Activated CD8-positive, alpha-beta T cell treated with anti-CD3 and anti-CD28 coated beads for 36 hours (primary cell): ENCODE measurements around the gene ZSCAN25. TPM values are rescaled to one million over a fixed set of nuclear protein-coding genes. Genes with fewer than 3 reads are reported as not detected.
"Not testable (repeated sequence)": the region's sequence is repeated elsewhere in the genome, so short reads cannot be mapped to it uniquely, and the experiment has no call there.

Source experiments
- ATAC-seq: fragments of 200-7000 bp; cut with Tn5 transposase; one replicate; pipeline ENCODE4 v1.10.0; 2021; ENCODE audit warnings: mild to moderate bottlenecking, moderate library complexity
- CTCF ChIA-PET: fragments of 350-600 bp; sonication (Branson Sonifier 250); formaldehyde crosslinking; loops from one replicate; lab custom pipeline; 2021; ENCODE audit warnings: antibody characterized with exemption; lab: Charles Lee
- POLR2A ChIA-PET: fragments of 350-600 bp; sonication (Branson Sonifier 250); formaldehyde crosslinking; loops from one replicate; lab custom pipeline; 2021; ENCODE audit warnings: antibody characterized with exemption; lab: Charles Lee
- DNase-seq: peaks from one replicate; pipeline ENCODE4 v3.0.0-alpha.2; 2020
- H3K27ac Mint-ChIP-seq: one replicate; pipeline ENCODE4 v1.8.0; 2021; ENCODE audit warnings: mild to moderate bottlenecking, mixed read lengths
- H3K27me3 Mint-ChIP-seq: one replicate; pipeline ENCODE4 v1.8.0; 2021; ENCODE audit warnings: mixed read lengths
- H3K36me3 Mint-ChIP-seq: one replicate; pipeline ENCODE4 v1.8.0; 2021; ENCODE audit warnings: low read depth, mixed read lengths
- H3K4me1 Mint-ChIP-seq: one replicate; pipeline ENCODE4 v1.8.0; 2021; ENCODE audit warnings: low read depth, mixed read lengths
- H3K4me3 Mint-ChIP-seq: one replicate; pipeline ENCODE4 v1.8.0; 2021; ENCODE audit warnings: mild to moderate bottlenecking, moderate library complexity, mixed read lengths
- H3K9me3 Mint-ChIP-seq: one replicate; pipeline ENCODE4 v1.8.0; 2021; ENCODE audit warnings: mixed read lengths
- CTCF ChIP-seq: fragments of 200-600 bp; IDR thresholded peaks from one replicate; pipeline ENCODE4 v1.8.0; 2022; ENCODE audit warnings: antibody characterized with exemption, mild to moderate bottlenecking
- intact Hi-C: fragments of 100-400 bp; cut with micrococcal nuclease; formaldehyde crosslinking; loops from one replicate; pipeline ENCODE4 v1.10.0; 2022
- total RNA-seq, 2 experiments: library from RNA; stranded (reverse); gene quantifications; one replicate each; pipeline ENCODE4 v1.2.3, GENCODE V29; 2021

ZSCAN25 gene
- total RNA-seq, 2 experiments from 2014 or later = 31.8 to 35.8 TPM

- ChIA-PET POLR2A (interaction anchor here (0.5 to 1.4 kb wide), 4 partner anchors 9 to 66 kb away, joined by 3 to 4 read pairs (median 3); no protein-coding TSS in a partner anchor), CTCF (interaction anchor here (1.1 kb wide), 1 partner anchor 20 kb away, joined by 4 read pairs; no protein-coding TSS in a partner anchor)
- Mint-ChIP-seq H3K9me3 (no peaks in the 10 kb centered on the region), H3K27me3 (no peaks in the 10 kb centered on the region), H3K4me3 (peak overlapping the region; percentile 78), H3K4me1 (peaks cover 13% of the 10 kb centered on the region), H3K36me3 (no peaks in the 10 kb centered on the region), H3K27ac (peak overlapping the region; percentile 69)
- no peak for TF ChIP-seq CTCF
- ATAC-seq (no peak), DNase-seq (no peak)
- intact Hi-C loops = no loop called here
These were observed 37.3 kb upstream of the ZSCAN25 start for GRCh38 chr7:99579281-99579955.

GRCh38 chr7:99579956-99580777, 36.6 kb upstream of the ZSCAN25 start:
- peak; percentile 26 for TF ChIP-seq CTCF
- ATAC-seq (peak; percentile 81), DNase-seq (peak; percentile 68)
- Mint-ChIP-seq H3K36me3 (no peaks in the 10 kb centered on the region), H3K27ac (peak overlapping the region; percentile 83), H3K9me3 (no peaks in the 10 kb centered on the region), H3K27me3 (no peaks in the 10 kb centered on the region), H3K4me3 (peak overlapping the region; percentile 78), H3K4me1 (peaks cover 13% of the 10 kb centered on the region)
- POLR2A ChIA-PET = interaction anchor here (0.7 to 1.5 kb wide), 7 partner anchors 9 to 80 kb away, joined by 3 to 6 read pairs (median 3); partner anchors contain the start of genes ZNF394 and ZNF655
- intact Hi-C loops = no loop called here
- CTCF ChIA-PET = interaction anchor here (0.7 to 1.2 kb wide), 6 partner anchors 15 to 125 kb away, joined by 3 to 4 read pairs (median 4); partner anchors contain the start of gene ZNF394

GRCh38 chr7:99580778-99581332, 35.9 kb upstream of the ZSCAN25 start:
- H3K9me3 Mint-ChIP-seq, DNase-seq, intact Hi-C loops, H3K36me3 Mint-ChIP-seq, H3K27me3 Mint-ChIP-seq, ATAC-seq: not testable (repeated sequence)
- CTCF ChIA-PET = interaction anchor here (0.7 to 1.2 kb wide), 6 partner anchors 16 to 125 kb away, joined by 3 to 4 read pairs (median 4); partner anchors contain the start of gene ZNF394
- peak overlapping the region; percentile 78 for H3K4me3 Mint-ChIP-seq
- peak overlapping the region; percentile 83 for H3K27ac Mint-ChIP-seq
- POLR2A ChIA-PET = interaction anchor here (0.8 to 1.5 kb wide), 5 partner anchors 10 to 81 kb away, joined by 3 to 6 read pairs (median 4); partner anchors contain the start of genes ZNF394 and ZNF655
- H3K4me1 Mint-ChIP-seq = peaks cover 13% of the 10 kb centered on the region

GRCh38 chr7:99588868-99589267, 27.9 kb upstream of the ZSCAN25 start:
- CTCF ChIA-PET = no interaction called here
- intact Hi-C loops = no loop called here
- no peaks in the 10 kb centered on the region for H3K27me3 Mint-ChIP-seq
- no peaks in the 10 kb centered on the region for H3K36me3 Mint-ChIP-seq
- H3K4me1 Mint-ChIP-seq = no peaks in the 10 kb centered on the region
- no peak for TF ChIP-seq CTCF
- DNase-seq (no peak), ATAC-seq (peak; percentile 38)
- POLR2A ChIA-PET = no interaction called here
- no peak overlapping the region for H3K27ac Mint-ChIP-seq
- no peaks in the 10 kb centered on the region for H3K9me3 Mint-ChIP-seq
- no peak overlapping the region for H3K4me3 Mint-ChIP-seq
